ENCODE results near the gene TRAPPC2L. TPM values are rescaled to one million over a fixed set of nuclear protein-coding genes. Genes with fewer than 3 reads are reported as not detected.

The TRAPPC2L gene
- total RNA-seq, 1 experiment from 2014 or later: 79.1 TPM

- no peak overlapping the region for H3K4me3 Mint-ChIP-seq (ENCODE audit: low read depth, unreplicated experiment)
- no peak overlapping the region for H3K27ac Mint-ChIP-seq (ENCODE audit: unreplicated experiment)
- no peaks in the 10 kb centered on the region for H3K9me3 Mint-ChIP-seq (ENCODE audit: low read depth, unreplicated experiment)
- no TSS peak for BruUV-seq (replicated peaks)
- TF ChIP-seq CTCF (IDR thresholded peaks at IDR 0.05; ENCODE audit: unreplicated experiment): no peak
- peaks cover 9% of the 10 kb centered on the region for H3K36me3 Mint-ChIP-seq (ENCODE audit: insufficient read depth, unreplicated experiment)
- no peaks in the 10 kb centered on the region for H3K4me1 Mint-ChIP-seq (ENCODE audit: low read depth, unreplicated experiment)
- CTCF ChIA-PET: no interaction called here
- H3K27me3 Mint-ChIP-seq (ENCODE audit: unreplicated experiment): no peaks in the 10 kb centered on the region
- DNase-seq: no peak
- intact Hi-C loops (cut with micrococcal nuclease; ENCODE audit: unreplicated experiment): no loop called here
Measured at GRCh38 chr16:88841521-88842307, 15.2 kb upstream of the TRAPPC2L start.

DNA sequence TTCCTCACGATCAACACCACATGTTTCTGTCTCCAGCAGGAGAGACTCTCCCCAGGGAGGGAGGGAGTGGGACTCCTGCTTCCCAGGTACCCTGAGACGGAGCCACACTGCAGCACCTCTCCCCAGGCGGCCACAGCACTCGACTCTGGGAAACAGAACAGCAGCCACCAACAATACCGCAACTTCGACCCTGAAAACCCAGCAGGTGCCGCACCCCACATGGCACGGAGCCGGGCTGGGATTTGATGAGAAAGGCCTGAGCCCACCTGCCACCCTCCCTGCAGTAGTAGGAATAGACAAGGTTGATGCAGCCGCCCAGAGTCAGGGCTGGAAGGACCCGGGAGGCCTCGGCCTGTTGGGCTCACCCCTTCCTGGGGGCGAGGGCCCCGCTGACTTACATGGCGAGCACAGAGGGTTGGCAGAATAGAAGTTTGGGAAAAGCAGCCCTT, 14.6 kb upstream of the TRAPPC2L start:
- Mint-ChIP-seq H3K27ac (ENCODE audit: unreplicated experiment) (no peak overlapping the region), H3K36me3 (ENCODE audit: insufficient read depth, unreplicated experiment) (peaks cover 9% of the 10 kb centered on the region), H3K27me3 (ENCODE audit: unreplicated experiment) (no peaks in the 10 kb centered on the region), H3K4me1 (ENCODE audit: low read depth, unreplicated experiment) (no peaks in the 10 kb centered on the region), H3K9me3 (ENCODE audit: low read depth, unreplicated experiment) (no peaks in the 10 kb centered on the region), H3K4me3 (ENCODE audit: low read depth, unreplicated experiment) (no peak overlapping the region)
- no peak for TF ChIP-seq CTCF (IDR thresholded peaks at IDR 0.05; ENCODE audit: unreplicated experiment)
- no peak for DNase-seq
- BruUV-seq (replicated peaks): no TSS peak
- CTCF ChIA-PET: no interaction called here
- intact Hi-C loops (cut with micrococcal nuclease; ENCODE audit: unreplicated experiment): no loop called here

GRCh38 chr16:88842806-88843205, 14.1 kb upstream of the TRAPPC2L start:
- intact Hi-C loops (cut with micrococcal nuclease; ENCODE audit: unreplicated experiment): no loop called here
- Mint-ChIP-seq H3K36me3 (ENCODE audit: insufficient read depth, unreplicated experiment) (peaks cover 9% of the 10 kb centered on the region), H3K4me1 (ENCODE audit: low read depth, unreplicated experiment) (no peaks in the 10 kb centered on the region), H3K4me3 (ENCODE audit: low read depth, unreplicated experiment) (no peak overlapping the region), H3K27me3 (ENCODE audit: unreplicated experiment) (no peaks in the 10 kb centered on the region), H3K27ac (ENCODE audit: unreplicated experiment) (no peak overlapping the region), H3K9me3 (ENCODE audit: low read depth, unreplicated experiment) (no peaks in the 10 kb centered on the region)
- TF ChIP-seq CTCF (IDR thresholded peaks at IDR 0.05; ENCODE audit: unreplicated experiment): no peak
- no peak for DNase-seq
- no TSS peak for BruUV-seq (replicated peaks)
- CTCF ChIA-PET: no interaction called here

- no TSS peak for BruUV-seq (replicated peaks)
- Mint-ChIP-seq H3K27ac (ENCODE audit: unreplicated experiment) (no peak overlapping the region), H3K4me1 (ENCODE audit: low read depth, unreplicated experiment) (no peaks in the 10 kb centered on the region), H3K9me3 (ENCODE audit: low read depth, unreplicated experiment) (no peaks in the 10 kb centered on the region), H3K4me3 (ENCODE audit: low read depth, unreplicated experiment) (no peak overlapping the region), H3K36me3 (ENCODE audit: insufficient read depth, unreplicated experiment) (peaks cover 13% of the 10 kb centered on the region), H3K27me3 (ENCODE audit: unreplicated experiment) (no peaks in the 10 kb centered on the region)
- intact Hi-C loops (cut with micrococcal nuclease; ENCODE audit: unreplicated experiment): no loop called here
- no peak for TF ChIP-seq CTCF (IDR thresholded peaks at IDR 0.05; ENCODE audit: unreplicated experiment)
- no peak for DNase-seq
- CTCF ChIA-PET: no interaction called here
Measured at GRCh38 chr16:88843256-88843655, 13.7 kb upstream of the TRAPPC2L start.
